GM18907 (cell line): ENCODE measurements around the gene ANKMY2.
"Not testable (repeated sequence)": the region's sequence is repeated elsewhere in the genome, so short reads cannot be mapped to it uniquely, and the experiment has no call there.

Experiments
- ATAC-seq: cut with Tn5 transposase; IDR thresholded peaks from one replicate; pipeline ENCODE4 v1.9.1; 2021; ENCODE audit warnings: mild to moderate bottlenecking, moderate library complexity; ENCODE audit not compliant: unreplicated experiment

Gene ANKMY2

DNA sequence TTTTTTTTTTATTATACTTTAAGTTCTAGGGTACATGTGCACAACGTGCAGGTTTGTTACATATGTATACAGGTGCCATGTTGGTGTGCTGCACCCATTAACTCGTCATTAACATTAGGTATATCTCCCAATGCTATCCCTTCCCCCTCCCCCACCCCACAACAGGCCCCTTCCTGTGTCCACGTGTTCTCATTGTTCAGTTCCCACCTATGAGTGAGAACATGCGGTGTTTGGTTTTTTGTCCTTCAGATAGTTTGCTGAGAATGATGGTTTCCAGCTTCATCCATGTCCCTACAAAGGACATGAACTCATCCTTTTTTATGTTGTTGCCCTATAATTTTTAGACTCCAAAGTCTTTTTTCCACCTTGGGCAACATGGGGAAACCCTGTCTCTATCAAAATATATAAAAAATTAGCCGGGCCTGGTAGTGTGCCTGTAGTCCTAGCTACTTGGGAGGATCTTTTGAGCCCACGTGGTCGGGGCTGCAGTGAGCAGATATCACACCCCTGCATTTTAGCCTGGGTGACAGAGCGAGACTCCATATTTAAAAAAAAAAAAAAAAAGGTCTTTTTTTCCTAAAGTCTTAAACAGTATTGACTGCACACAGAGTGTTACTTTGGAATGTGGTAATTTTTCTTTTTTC is 14.4 kb upstream of the ANKMY2 start:
- not testable (repeated sequence) for ATAC-seq

DNA sequence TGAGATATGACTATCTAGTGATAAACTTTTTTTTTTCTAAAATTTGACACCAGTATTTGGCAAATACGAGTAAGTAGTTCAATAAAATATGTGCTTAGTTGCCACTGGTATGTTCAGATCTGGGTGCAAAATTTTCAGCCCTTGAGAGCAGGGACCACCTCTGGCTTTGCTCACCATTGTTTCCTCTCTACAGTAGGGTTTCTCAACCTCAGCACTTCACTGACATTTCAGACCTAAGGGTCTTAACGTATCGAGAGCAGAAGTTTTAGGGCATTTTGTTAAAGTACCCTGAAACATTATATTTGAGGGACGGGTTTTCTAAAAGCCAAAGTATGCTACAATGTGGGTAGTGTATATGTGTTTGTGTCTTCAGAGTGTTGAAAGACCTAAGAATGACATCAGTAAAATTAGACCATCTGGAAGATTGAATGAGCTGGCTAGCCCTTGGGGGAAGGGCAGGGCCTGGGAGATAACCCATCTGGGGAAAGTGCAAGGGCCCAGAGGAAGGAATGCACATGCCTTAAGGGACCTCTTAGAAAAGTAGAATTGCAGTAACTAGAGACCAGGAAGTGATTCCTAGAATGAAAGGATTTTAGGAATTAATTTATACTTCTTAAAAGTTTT is 12.2 kb upstream of the ANKMY2 start:
- ATAC-seq = no peak

DNA sequence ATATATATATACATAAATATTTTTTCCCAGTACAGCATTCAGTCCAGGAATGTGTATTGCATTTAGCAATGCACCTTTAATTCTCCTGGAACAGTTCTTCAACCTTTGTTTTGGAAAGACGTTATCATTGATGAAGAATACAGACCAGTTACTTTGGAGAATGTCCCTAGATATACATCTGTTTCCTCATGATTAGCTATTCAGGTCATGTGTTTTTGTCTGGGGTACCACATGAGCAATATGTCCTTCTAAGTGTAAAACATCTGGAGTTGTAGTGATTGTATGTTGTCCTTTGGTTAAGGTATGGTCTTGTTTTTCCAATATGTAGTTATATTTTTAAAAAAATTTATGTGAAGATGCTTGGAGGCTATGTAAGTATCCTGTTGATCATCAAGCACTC is 10.6 kb upstream of the ANKMY2 start:
- no peak for ATAC-seq

DNA sequence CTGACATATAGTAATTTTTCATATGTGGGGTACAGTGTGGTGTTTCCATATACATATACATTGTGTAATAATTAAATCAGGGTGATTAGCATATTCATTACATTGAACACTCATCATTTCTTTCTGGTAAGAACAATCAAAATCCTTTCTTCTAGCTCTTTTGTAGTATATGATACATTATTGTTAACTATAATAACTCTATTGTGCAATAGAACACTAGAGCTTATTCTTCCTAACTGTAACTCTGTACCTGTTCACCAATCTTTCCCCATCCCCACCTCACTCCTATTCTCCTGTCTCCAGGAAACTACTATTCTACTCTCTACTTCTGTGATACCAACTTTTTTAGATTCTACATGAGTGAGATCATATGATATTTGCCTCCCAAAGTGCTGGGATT is 9.8 kb upstream of the ANKMY2 start:
- ATAC-seq = no peak

DNA sequence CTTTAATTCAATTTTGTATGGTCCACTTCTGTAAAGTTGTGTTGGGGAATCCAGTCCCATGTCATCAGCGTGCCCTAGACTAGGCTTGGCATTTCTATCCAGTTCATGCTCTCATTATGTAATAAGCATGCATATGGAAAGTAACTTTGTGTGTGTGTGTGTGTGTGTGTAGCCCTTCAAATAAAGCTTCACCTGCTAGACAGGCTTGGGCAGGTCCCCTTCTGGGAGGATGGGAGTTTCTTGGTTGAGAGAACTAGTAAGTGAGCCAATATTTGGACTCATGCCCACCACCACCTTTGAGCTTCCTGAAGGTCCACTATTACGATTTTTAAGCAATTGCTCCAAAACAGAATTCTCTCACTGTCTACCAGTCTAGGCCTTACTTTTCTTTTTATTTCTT is 7.3 kb upstream of the ANKMY2 start:
- ATAC-seq = no peak

DNA sequence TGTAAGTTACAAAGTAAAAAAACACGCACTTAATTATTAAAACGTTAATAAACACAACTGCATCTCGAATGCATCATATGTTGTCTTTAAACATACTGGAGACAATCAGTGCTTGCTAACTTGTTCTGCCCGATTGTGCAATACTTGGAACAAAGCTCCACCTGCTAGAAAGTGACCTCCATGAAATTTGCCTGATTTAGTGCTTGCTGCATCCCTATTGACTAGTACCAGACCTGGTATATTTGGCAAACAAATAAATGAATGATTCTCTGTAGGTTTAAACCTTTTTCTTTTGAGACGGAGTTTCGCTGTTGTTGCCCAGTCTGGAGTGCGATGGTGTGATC is 6.7 kb upstream of the ANKMY2 start:
- no peak for ATAC-seq

DNA sequence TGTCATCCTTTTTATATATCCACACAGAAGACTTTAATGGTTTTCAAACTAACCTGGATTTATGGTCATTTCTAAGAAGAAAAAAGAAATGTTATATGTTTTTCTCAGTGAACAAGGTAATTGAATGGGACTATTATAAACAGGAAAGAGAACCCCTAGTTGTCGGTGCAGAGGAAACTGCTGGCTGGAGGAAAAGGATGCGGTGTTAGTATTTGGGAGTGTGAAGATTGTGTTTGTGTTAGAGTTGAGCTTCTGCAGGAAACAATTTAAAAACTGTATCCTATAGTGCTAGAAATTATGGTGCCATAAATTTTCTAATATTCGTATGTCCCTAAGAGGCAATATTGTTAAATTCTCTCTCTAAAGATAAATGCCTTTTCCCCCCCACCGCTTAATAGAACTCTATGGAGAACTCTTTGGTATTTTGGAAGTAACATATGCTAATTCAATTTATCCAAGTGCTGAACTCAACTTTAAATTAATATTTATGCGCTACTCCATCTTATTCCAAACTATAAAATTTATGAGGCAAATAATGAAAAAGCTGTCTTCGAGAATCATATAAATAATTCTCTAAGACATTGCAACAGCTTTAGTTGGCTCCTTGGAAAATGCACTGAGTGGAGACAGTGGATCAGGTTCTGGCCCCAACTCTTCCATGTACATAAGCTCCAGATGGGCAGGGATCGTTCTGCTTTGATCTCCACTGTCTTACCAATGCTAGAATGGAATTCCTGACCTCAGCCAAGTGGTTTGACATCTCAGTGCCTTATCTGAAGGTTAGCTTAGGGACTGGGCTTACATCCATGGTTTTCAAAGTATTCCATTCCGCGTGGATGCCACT is 6.1 kb upstream of the ANKMY2 start:
- ATAC-seq = no peak

DNA sequence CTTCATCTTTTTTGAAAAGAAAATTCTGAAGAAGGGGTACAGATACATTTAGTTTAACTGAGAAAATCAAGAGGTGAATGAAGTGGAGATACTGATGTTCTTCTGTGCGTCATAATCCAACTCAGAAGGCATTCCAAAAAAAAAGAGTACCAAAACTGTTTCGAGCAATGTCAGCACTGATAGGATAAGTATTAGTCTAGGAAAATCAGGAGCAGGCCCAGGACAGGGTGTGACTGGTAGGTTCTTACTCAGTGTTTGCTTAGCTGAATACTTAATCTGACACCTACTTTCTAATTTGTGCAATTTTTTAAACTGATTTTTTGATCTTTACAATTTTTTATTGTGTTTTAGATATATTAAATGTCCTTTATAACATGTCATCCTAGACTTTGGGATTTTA is 4.7 kb upstream of the ANKMY2 start:
- no peak for ATAC-seq

DNA sequence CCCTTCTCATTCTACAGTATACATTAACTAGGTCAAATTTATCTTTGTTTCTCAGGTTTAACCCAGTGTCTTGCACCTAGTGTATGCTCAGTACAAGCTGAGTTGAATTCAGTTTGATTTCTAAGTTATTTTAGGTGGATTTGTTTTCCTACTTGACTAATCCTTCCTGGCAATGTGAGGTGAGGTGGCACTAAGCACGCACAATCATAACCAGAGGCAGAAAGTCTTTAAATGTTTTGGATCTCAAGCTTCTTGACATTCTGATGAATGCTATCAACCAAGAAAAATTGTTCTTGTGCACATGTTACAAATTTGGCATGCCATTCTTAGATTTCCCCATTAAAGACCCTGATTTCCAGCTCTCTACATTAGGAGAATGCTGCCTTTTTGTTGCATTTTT is 3.6 kb upstream of the ANKMY2 start:
- no peak for ATAC-seq

DNA sequence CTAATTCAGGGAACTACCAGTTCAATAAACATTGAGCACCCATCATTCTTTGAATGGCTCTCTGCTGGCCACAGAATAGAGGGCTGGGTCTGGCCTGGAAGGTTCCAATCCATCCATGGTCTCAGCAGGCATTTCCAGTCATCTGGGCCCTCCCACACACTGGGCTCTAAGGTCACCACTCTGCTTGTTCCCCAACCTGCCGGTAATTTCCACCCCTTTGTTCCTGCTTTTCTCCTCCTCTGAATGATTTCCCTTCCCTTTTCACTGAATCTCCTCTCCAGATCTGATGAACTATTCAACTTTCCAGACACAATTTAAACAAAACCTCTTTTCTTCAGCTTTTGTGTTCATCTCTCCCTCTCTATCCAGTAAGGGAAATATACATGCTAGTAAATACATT is 3.0 kb upstream of the ANKMY2 start:
- no peak for ATAC-seq

DNA sequence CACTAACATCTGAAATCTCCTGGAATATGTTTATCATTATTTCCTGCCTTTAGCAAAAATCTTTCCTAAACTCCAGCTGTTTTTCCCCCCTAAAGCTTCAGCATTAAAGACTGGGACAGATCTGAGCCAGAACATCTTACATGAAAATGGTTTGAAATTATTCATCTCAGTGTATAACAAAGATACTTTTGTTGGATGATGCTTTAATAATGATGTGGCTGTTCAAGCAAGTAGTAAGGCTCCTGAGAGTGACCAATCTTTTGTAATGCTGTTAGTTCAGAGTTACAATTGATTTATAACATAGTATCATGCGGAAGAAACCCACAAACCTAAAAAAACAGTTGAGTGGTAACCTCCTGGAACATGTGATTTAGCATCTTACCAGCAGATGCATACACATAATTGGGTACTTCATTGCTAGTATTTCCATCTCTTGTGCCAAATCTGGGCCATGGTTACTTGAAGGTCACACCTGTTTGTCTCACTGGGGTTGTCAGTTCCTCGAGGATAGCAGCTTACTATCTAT is 1.9 kb upstream of the ANKMY2 start:
- ATAC-seq = no peak

DNA sequence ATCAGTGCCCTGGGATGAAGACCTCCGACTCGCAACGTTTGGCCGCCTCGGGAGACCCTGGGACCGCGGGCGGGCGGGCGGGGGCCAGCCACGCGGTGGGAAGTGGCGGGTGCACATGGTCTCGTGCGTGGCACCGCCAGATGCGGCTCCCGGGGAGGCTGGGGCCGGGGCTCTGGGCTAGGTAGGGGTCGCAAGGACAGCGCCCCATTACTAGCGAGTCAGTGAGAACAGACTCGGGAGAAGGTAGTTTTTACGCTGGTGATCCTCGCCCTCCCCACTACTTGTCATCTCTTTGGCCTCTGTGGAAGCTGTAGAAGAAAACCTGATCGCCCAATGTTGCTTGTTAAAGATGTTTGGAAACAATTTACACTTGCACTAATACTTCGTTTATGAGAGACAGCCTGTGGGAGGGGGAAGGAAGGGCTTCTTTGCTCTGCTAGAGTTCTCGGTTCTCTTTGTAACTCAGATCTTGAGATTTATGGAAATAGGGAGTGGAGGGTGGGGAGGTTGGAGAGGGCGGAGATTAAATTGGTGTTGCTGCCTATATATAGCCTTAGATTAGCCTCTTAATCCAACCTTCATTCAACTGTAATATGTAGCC is 1.0 kb upstream of the ANKMY2 start:
- ATAC-seq = no peak

DNA sequence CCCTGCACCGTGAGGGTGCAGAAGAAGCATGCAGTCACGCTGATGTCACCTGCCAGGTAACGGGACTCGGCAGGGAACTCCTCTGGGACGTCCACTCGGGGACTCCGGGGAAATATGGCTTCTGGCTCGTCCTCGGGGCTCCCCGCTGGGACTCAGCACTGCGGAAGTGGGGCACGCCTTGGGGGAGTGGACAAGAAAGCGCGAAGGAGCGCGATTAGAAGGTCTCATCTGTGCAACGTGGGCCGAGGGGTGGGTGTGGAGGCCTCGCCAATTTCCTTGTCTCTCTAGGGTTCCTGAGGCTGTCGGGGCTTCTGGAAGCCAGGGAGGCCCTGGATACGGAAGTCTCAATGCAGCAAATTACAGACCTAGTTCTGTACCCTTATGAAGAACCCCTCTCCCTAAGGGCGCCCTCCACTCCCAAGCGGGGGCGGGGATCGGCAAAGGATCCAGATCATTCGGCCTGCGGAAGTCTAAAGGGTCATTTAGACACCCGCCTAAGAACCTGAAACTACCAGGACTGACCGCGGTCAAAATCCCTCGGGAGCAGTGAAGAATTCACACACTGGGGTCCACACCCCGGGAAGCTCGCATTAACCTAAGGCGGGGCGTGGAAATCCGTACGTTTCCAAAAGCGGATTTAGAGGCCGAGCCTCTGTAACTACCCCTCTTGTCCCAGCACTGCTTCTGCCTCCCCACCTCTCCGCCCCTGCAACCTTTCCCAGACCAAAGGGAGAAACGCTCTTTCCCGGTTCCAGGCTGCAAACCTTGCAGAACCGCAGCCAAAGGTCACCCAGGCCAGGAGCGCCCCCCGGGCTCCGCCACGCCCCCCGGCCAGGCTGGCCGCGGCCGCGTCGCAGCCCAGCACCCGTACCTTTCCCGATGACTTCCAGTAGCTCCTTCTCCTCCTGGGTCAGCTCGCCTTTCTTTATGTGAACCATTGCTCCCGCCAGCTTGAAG is 640 bp downstream of the ANKMY2 start:
- ATAC-seq = no peak

DNA sequence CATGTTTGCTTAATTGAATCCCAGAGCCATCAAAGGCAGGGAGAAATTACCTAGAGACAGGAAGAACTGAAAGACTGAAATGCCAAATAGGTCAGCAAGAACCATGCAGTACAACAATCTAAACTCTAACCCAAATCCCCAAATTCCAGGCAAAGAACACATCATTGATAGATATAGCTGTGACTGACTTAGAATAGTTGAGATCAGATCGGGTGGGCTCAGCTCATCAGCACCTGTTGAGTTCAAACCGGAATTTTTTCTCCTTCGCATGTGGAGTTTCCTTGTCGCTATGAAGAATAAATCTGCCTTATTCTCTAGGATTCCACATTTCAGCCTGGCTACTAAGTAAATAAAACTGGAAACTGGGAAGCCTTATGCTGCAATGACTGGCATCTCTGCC is 1.4 kb downstream of the ANKMY2 start:
- no peak for ATAC-seq

DNA sequence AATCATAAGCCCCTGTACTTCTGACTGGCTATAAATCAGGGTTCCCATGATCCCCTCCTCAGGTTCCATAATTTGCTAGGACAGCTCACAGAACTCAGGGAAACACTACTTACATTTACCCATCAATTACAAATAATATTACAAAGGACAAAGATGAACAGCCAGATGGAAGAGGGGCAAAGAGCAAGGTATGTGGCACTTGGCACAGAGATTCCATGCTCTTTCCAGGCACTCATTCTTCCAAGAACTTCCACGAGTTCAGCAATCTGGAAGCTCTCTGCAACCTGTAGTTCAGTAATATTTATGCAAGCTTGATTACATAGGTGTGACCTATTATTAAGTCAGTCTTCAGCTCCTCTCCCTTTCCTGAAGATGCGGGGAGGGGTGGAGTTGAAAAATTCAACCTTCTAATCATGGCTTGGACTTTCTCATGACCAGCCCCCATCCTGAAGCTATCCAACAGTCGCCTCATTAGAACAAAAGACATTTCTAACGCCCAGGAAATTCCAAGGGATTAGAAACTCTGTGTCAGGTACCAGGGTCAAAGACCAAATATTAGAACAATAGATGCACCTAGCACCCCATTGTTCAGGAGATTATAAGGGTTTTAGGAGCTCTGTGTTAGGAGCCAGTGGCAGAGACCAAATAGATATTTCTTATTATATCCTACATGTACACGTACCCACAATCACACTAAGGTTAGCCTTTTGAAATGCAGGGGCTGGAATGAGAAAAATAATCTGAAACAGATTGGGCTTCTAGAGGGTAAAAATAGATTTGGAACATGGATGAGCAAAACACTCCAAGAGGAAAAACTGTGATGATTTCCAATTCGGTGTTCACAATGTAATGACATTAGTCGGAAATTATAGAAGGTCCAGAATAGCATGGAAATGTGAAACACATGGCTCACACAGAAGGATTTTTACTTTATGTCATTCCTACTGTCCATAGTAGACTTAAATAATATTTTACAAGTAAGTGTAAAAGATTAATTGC is 7.0 kb downstream of the ANKMY2 start:
- ATAC-seq = no peak

DNA sequence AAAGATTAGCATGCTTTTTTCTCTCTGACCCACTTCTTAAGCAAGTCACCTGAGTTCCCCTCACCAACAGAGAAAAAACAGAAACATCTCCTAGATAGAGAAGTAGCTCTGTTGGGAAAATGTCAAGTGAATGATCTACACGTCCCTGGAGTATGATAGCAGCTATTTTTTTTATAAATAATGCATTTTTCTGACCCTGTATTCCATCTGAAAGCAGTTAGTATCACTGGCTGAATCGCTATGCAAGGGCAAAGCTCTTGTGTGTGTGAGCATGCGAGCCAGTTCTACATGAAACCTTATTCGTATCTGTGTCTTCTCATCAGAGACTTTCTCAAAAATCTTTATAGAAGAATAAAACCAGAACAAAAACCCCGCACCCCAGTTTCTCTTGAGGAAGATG is 8.2 kb downstream of the ANKMY2 start:
- no peak for ATAC-seq

DNA sequence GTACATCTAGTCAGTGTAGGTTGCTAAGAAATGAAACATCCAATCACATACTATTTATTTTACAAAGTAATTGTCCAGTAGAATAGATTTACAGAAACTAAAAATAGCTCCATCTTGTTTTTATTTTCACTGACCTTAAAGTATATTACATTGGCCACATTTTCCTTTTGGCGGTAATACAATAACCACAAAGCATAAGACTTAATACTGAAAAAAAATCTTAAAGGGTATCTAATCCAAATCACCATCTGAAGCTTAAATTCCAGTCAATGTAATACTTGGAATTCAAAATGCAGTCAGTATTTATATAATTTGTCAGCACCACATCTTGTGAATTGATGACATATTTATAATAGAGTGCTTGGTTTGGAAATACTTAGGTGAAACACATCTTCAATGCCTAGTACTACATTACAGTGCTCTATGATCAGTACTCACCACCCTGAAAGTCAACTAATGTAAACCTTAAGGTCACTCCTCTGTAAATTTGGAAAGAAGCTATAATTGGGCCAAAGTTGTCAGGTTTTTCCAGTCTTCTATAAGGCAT is 8.9 kb downstream of the ANKMY2 start:
- ATAC-seq = no peak

DNA sequence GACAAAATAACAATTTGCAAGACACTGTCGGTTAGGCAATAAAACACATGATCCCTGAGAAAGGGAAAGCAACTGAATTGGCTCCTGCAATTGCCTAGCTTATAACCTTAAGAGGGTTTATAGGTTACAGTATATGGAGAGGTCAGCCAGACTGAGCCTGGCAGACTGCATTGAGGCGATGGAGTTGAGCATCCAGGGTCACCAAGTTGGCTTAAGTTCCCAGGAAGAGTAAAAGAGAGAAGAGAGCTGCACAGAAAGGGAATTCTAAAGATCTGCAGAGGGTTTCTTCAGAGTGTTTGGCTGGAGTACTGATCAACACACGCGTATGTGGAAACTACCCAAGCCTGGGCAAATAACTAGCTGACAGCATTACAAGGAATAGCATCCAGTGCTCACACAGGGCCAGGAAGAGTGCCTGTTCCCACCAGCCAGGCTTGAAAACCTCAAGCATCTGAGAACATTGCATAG is 11.2 kb downstream of the ANKMY2 start:
- ATAC-seq = no peak

DNA sequence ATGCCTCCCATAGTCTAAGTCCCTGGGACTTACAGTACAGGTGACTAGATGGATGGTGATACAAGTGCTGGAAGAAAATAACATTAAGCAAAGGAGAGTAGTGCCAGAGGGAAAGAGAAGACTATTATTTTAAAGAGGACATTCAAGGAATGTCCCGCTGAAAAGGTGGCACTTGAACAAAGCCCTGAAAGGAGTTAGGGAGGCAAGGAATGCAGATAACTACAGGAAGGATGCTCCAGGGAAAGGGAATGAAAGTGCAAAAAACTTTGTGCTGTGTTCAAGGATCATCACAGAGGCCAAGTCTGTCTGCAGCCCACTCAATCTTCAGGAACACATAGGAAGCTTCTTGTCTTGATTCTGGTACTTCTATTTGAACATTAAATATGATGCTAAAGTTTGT is 14.9 kb downstream of the ANKMY2 start:
- no peak for ATAC-seq
